ENCODE results near the gene TLCD5. TPM values are rescaled to one million over a fixed set of nuclear protein-coding genes. Genes with fewer than 3 reads are reported as not detected.

Gene TLCD5
- total RNA-seq, 3 donors from 2014 or later, result 0.46 to 3.8 (median 0.51) TPM

- H3K4me1 ChIP-seq (ENCODE audit: low read depth), result no peaks in the 10 kb centered on the region
- no peaks in the 10 kb centered on the region for H3K36me3 ChIP-seq (ENCODE audit: low read depth)
- ATAC-seq (no peak), DNase-seq (no peak)
- H3K9me3 ChIP-seq, result no peaks in the 10 kb centered on the region
- no peak for TF ChIP-seq CTCF (IDR thresholded peaks at IDR 0.05)
- no peak overlapping the region for H3K4me3 ChIP-seq
- intact Hi-C loops (cut with DNase I, micrococcal nuclease), result no loop called here
These were observed 40.8 kb upstream of the TLCD5 start for GRCh38 chr11:120284272-120284671.

- Histone ChIP-seq H3K36me3 (ENCODE audit: low read depth) (no peaks in the 10 kb centered on the region), H3K9me3 (no peaks in the 10 kb centered on the region), H3K4me1 (ENCODE audit: low read depth) (no peaks in the 10 kb centered on the region), H3K4me3 (no peak overlapping the region)
- ATAC-seq, result no peak
- DNase-seq, result no peak
- intact Hi-C loops (cut with DNase I, micrococcal nuclease), result no loop called here
- TF ChIP-seq CTCF (IDR thresholded peaks at IDR 0.05), result no peak
These were observed 39.8 kb upstream of the TLCD5 start for GRCh38 chr11:120285256-120285655.

DNA sequence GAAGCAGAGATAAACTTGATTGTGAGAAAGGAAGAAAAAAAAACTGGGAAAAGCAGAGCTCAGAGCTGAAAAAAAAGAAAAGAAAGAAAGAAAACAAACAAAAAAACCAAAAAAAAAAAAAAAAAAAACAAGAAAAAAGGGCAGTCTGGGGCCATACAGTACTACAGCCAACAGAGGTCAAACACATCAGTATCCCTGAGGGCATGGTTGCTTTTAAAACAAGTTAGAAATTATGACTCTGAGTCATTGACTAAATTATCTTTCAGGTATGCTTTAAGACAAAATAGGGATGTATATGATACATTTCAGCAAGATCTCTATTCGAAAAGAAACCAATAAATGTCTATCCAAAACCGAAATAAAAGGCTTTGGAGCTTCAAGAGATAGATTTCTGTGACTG is 37.1 kb upstream of the TLCD5 start:
- DNase-seq, result no peak

DNA sequence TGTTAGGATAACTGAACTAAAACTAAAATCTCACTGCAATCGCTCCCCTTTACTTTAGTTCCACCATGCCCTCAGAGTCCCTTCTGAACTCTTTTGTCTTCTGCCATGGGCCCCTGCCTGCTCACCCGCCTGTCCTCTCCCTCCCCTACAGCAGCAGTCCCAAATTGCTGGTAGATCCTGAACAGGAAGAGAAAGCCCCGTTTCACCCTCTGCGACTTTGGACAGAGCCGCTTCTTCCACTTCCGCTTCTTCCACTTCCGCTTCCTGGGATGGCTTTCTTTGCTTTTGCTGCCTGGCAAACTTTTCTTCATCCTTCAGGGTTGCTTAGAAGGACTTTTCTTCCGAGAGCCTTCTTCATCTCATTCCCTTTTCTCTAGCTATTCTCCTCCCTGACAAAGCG is 35.7 kb upstream of the TLCD5 start:
- intact Hi-C loops (cut with DNase I, micrococcal nuclease), result no loop called here
- Histone ChIP-seq H3K4me1 (ENCODE audit: low read depth) (no peaks in the 10 kb centered on the region), H3K4me3 (no peak overlapping the region), H3K9me3 (no peaks in the 10 kb centered on the region), H3K36me3 (ENCODE audit: low read depth) (no peaks in the 10 kb centered on the region)
- ATAC-seq (no peak), DNase-seq (no peak)
- TF ChIP-seq CTCF (IDR thresholded peaks at IDR 0.05), result no peak

More for the DNA sequence above, 37.1 kb upstream of the TLCD5 start:
- H3K4me1 ChIP-seq (ENCODE audit: low read depth), result no peaks in the 10 kb centered on the region
- intact Hi-C loops (cut with DNase I, micrococcal nuclease), result no loop called here
- no peak overlapping the region for H3K4me3 ChIP-seq
- no peaks in the 10 kb centered on the region for H3K9me3 ChIP-seq
- ATAC-seq, result no peak
- TF ChIP-seq CTCF (IDR thresholded peaks at IDR 0.05), result no peak
- no peaks in the 10 kb centered on the region for H3K36me3 ChIP-seq (ENCODE audit: low read depth)

DNA sequence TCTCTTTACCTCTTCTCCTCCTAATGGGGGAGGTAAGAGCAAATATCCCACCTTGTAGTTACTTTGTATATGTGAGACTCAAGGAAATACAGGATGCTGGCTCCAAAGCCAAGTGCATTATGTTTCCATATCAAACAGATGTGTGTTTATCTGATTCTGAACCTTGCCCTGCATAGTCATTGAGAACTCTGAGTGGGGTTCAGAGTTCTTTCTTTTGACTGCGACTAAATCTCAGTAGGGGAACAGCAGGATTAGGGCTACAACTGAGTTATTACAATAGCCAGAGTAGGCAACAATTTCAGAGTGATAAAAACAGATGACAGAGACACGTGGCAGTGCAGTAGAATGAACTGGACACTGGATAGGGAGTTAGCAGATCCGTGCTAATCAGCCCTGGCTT is 34.1 kb upstream of the TLCD5 start:
- H3K4me1 ChIP-seq (ENCODE audit: low read depth), result no peaks in the 10 kb centered on the region
- TF ChIP-seq CTCF (IDR thresholded peaks at IDR 0.05), result no peak
- no peak overlapping the region for H3K4me3 ChIP-seq
- H3K36me3 ChIP-seq (ENCODE audit: low read depth), result no peaks in the 10 kb centered on the region
- DNase-seq (no peak), ATAC-seq (peak; percentile 81)
- intact Hi-C loops (cut with DNase I, micrococcal nuclease), result no loop called here
- no peaks in the 10 kb centered on the region for H3K9me3 ChIP-seq

All from mucosa of descending colon (tissue), 3 donors.